HG03039 (cell line): ENCODE data around the gene MUC13.

Source experiments
- ATAC-seq: cut with Tn5 transposase; IDR thresholded peaks from one replicate; pipeline ENCODE4 v1.9.1; 2021; ENCODE audit warnings: mild to moderate bottlenecking, moderate library complexity; ENCODE audit not compliant: unreplicated experiment

Gene MUC13

DNA sequence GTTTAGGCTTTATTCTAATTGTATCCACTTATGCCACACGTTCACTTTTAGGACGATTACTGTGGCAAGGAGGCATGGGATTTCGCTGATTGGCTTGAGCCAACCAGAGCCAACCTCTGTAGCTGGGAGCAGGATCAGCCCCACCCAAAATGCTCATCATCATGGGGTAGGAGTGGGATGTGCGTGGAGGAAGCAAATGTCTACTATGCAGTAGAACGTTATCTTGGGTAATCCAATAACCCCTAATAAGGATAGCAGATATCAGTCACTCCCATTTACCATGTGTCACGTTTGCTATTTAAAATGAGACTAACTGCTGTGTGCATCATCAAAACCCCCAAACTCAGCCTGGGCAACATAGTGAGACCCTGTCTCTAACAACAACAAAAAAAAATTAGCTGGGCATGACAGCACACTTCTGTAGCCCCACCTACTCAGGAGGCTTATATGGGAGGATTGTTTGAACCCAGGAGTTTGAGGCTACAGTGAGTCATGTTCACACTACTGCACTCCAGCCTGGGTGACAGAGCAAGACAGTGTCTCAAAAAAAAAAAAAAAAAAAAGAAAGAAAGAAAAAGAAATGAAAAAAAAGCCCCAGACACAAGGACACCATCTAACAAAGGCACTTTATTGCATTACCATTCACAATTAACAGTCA is 29.6 kb downstream of the MUC13 start:
- no peak for ATAC-seq

DNA sequence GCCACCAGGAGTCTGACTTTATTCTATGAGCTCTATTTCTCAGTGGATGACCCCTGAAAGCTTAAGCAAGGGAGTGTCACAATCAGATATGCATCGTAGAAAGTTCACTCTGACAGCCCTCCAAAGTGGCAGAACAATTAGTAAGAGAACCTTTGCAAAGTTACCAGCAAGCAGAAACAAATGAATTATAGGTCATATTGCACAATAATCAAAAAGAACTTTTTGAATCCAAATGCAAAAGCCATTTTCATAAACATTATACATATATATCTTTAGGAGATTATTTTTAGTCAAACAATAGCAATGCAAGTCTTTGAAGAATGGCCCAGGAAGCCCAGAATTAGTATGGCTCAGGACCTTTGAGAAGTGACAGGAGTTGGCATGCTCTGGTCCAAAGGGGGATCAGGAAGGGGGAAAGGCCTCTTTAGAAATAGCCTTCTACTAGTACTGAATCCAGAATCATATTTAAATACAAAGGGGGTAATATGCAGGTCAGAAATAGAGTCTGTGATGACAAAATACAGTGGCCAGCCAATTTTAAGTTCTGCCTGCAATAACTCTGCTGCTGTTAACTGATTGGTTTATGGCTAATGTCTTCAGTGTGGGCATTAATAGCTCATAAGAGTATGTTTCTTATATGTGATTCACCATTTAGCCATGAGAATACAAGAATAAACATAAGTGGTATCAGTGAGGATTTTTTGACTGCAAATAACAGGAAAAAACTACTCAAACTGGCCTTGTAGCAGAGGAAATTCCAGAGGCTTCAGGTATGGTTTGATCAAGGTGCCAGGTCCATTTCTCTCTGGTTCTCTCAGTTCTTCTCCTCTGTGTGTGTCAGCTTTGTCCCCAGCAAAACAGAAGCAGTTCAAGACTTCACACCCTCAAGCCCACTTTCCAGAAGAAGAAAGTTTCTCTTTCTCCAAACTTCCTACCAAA is 30.4 kb downstream of the MUC13 start:
- no peak for ATAC-seq

DNA sequence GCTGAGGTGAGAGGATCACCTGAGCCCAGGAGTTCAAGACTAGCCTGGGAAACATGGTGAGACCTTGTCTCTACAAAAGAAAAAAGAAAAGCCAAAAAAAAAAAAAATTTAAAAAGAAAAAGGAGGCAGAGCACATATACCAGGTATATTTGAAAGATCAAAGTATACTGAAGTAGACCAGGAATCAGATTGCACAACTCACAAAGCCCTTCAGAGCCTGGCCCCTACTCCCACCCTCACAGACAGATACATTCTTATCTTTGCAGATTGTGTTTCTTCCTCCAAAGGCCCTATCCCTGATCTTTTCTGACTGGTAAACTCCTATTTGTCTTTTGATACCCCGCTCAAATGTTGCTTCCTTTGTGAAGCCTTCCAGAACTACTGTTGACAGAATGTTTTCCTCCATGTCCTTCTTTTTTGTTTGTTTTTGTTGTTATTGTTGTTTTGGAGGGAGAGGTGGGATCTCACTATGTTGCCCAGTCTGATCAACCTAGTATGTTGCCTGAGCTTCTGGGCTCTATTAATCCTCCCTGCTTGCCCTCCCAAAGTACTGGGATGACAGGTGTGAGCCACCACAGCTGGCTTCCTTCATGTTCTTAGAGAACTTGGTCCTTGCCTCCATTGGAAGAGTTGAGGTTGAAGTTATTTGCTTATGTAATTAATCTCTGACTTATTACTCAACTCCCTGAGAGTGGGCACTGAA is 37.6 kb downstream of the MUC13 start:
- no peak for ATAC-seq

DNA sequence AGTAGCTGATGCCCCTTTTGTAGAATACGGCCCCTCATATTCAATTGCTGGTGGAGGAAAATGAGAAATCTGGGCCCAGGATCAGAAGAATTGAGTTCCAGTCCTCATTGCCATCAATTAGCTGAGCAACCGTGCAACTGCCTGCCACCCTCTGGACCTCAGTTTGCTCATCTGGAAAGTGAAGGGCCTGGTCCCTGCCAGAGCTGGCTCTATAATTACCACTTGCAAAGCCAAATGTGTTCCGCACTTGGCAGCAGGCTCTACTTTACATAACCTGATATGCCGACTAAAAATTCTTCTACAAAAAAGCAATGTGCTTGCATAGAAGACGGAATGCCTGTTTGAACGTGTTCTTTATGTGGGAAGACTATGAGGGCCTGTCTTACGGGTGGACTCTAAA is 38.8 kb downstream of the MUC13 start:
- ATAC-seq, result no peak

- no peak for ATAC-seq
Observed at GRCh38 chr3:124893526-124893925, 41.0 kb downstream of the MUC13 start.

GRCh38 chr3:124890573-124891190 is 43.9 kb downstream of the MUC13 start:
- no peak for ATAC-seq

GRCh38 chr3:124888482-124889441 is 45.8 kb downstream of the MUC13 start:
- no peak for ATAC-seq

DNA sequence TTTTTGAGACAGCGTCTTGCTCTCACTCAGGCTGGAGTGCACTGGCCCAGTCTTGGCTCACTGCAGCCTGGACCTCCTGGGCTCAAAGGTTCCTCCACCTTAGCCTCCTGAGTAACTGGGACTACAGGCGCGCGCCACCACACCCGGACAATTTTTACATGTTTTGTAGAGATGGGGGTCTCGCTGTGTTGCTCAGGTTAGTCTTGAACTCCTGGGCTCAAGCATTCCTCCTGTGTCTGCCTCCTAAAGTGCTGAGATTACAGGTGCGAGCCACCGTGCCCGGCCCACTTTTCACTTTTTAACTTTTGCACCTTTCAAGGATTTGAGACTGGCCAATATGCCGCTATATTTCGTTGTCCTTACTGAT is 46.6 kb downstream of the MUC13 start:
- no peak for ATAC-seq

- ATAC-seq, result peak; percentile 63
Observed at GRCh38 chr3:124887177-124887931, 47.2 kb downstream of the MUC13 start, which contains the start of gene ITGB5. Gene ITGB5 (minus strand): TSS chr3:124887365. CDS start chr3:124887000, 365 bp downstream.

- ATAC-seq, result peak; percentile 35
Observed at GRCh38 chr3:124886168-124887056, 48.1 kb downstream of the MUC13 start.

- no peak for ATAC-seq
Observed at GRCh38 chr3:124885466-124886167, 48.9 kb downstream of the MUC13 start.

- no peak for ATAC-seq
Observed at GRCh38 chr3:124884474-124885101, 50.0 kb downstream of the MUC13 start.

DNA sequence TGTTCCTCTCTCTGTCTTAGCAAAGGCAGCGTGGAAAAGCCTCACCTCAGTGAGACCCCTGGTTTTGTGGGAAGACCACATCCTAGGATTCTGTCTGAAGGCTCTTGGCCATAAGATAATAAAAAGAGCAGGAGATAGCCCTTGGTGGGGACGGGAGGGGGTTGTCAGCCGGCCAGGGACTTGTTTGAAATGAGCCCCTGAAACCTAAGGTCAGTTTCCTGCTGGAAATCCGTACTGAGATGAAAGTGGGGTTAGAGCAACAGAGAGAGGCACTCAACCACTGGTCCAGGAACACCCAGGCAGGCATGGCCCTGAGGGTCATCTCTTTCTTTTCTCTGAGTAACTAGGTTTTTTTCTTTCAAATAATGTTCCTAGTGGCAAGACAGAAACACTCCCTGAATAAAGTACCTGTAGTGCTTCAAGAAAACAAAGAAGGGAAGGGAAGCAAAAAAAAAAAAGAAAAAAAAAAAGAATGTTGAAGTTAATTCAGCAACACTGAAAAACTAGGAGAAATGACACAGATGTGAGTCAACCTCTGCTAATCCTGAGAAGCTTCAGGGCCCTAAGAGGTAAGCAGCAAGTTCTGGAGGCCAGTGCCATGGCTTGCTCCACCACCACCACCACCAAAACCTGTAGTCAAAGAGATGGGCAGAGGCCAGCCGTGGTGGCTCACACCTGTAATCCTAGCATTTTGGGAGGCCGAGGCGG is 50.6 kb downstream of the MUC13 start:
- no peak for ATAC-seq

DNA sequence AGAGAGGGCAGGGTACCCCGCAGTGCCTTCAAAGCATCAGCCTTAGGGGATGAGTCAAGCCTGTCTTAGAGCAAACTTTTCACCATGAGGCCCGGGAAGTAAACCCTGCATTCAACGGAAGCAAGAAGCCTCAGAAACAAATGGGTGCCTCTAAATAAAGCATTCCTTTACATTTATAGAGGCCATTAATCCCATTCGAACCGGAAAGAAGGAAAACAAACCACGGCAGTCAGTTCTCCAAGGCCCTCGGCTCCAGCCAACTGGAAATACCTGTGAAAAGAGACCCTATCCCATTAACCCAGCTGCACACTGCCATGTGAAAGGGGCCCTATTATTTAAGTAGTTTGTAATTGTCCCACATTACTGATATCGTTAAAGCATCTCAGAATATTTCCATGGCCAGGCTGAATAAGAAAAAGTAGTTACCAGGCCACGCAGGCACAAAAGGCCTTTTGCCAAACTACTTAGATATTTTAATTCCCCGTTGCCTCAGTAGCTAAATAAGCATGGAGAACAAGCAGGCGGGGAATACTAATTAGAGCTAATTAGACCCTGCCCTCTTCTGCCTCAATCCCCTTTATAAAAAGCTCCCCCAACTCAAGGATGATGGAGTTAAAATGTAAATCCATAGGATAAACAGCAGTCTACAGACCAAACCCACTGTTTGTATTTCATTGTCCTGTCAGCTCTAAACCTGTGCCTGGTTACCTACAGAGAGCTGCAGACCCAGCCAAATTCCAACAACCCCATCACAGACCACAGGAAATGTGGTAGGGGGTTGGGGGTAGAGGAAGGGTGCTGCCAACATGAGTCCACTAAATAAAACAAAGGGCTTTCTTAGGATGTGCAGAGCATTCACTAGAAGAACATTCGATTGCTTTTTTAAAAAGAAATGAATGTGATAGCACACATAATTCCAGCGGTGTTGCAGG is 51.5 kb downstream of the MUC13 start:
- ATAC-seq, result no peak

- ATAC-seq, result no peak
Observed at GRCh38 chr3:124881976-124882697, 52.4 kb downstream of the MUC13 start.
